ENCODE measurements around the gene NPIPB2.
"Not testable (repeated sequence)": the region's sequence is repeated elsewhere in the genome, so short reads cannot be mapped to it uniquely, and the experiment has no call there.

NPIPB2 gene

GRCh38 chr16:11957591-11958395 is 15.9 kb upstream of the NPIPB2 start:
- DNase-seq: no peak

- DNase-seq: no peak
Observed at GRCh38 chr16:11956558-11956957, 14.7 kb upstream of the NPIPB2 start.

- DNase-seq: no peak
Observed at GRCh38 chr16:11955713-11956123, 13.9 kb upstream of the NPIPB2 start.

- DNase-seq: not testable (repeated sequence)
Observed at GRCh38 chr16:11953576-11953975, 11.7 kb upstream of the NPIPB2 start.

- no peak for DNase-seq
Observed at GRCh38 chr16:11950388-11950787, 8.5 kb upstream of the NPIPB2 start.

- DNase-seq: no peak
Observed at GRCh38 chr16:11949527-11949926, 7.7 kb upstream of the NPIPB2 start.

- DNase-seq: no peak
Observed at GRCh38 chr16:11948819-11949218, 7.0 kb upstream of the NPIPB2 start.

- DNase-seq: no peak
Observed at GRCh38 chr16:11946433-11946832, 4.6 kb upstream of the NPIPB2 start.

- not testable (repeated sequence) for DNase-seq
Observed at GRCh38 chr16:11927350-11927749, 14.5 kb downstream of the NPIPB2 start.

- not testable (repeated sequence) for DNase-seq
Observed at GRCh38 chr16:11924046-11924445, 17.8 kb downstream of the NPIPB2 start.

GRCh38 chr16:11916524-11917285 is 25.1 kb downstream of the NPIPB2 start:
- no peak for DNase-seq

- DNase-seq: peak; percentile 71 to 94
Observed at GRCh38 chr16:11915644-11916523, 26.0 kb downstream of the NPIPB2 start, which contains the start of gene GSPT1. Gene GSPT1, minus strand, starts transcription at chr16:11915956. Its CDS starts 236 bp downstream, at chr16:11915720.

- DNase-seq: no peak
Observed at GRCh38 chr16:11915114-11915643, 26.7 kb downstream of the NPIPB2 start.

GRCh38 chr16:11914210-11915113 is 27.4 kb downstream of the NPIPB2 start:
- no peak for DNase-seq

- no peak for DNase-seq
Observed at GRCh38 chr16:11913425-11914079, 28.3 kb downstream of the NPIPB2 start.

GRCh38 chr16:11909653-11910545 is 31.9 kb downstream of the NPIPB2 start:
- no peak for DNase-seq

GRCh38 chr16:11907160-11907970 is 34.5 kb downstream of the NPIPB2 start:
- no peak for DNase-seq

GRCh38 chr16:11903906-11904305 is 37.9 kb downstream of the NPIPB2 start:
- DNase-seq: no peak

- no peak for DNase-seq
Observed at GRCh38 chr16:11901091-11901490, 40.8 kb downstream of the NPIPB2 start.

Data from cerebellar nuclear complex (tissue), 1 donor.